ENCODE data around the gene LATS1. TPM values are rescaled to one million over a fixed set of nuclear protein-coding genes. Genes with fewer than 3 reads are reported as not detected.

LATS1 gene
- total and polyA plus RNA-seq, 10 of the 15 experiments (the other 5 are each of a cell fraction or from before 2014, with no cell fraction given) = 2.1 to 15.6 (median 11.0) TPM

DNA sequence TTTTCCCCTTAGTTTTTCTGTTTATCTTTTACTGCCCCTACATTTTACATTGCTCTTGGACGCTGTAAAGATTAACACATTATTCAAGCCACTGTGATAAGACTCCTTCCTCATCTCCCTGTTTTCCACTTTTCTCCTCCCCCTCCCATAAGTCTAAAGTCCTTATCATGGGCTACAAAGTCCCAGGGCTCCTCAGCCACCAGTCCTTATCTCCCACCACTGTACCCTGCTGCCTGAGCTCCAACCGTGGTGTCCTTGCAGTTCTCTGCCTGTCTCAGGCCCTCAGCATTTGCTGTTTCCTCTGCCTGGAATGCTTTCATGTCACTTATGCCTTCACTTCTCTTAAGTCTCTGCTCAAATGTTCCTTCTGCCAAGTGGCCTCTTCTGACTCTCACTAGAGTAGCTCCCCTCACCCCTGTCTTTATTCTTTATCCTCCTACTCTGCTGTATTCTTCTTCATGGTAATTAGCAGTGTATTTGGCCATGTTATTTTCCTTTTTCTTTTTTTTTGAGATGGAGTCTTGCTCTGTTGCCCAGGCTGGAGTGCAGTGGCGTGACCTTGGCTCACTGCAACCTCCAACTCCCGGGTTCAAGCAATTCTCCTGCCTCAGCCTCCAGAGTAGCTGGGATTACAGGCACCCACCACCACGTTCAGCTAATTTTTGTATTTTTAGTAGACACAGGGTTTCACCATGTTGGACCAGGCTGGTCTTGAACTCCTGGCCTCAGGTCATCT is 10.8 kb upstream of the LATS1 start:
- POLR2A ChIA-PET = no interaction called here
- H3K27ac ChIP-seq (ENCODE audit: control insufficient read depth, insufficient read depth) = no peak overlapping the region
- 95% methylated on average over 5 of the region's 5 CpGs for WGBS (ENCODE audit: insufficient coverage, insufficient replicate concordance, low lambda C conversion rate, missing lambda C conversion rate)
- no peak for TF ChIP-seq NR2C1 (IDR thresholded peaks at IDR 0.05)
- TF ChIP-seq, protein P1, sequence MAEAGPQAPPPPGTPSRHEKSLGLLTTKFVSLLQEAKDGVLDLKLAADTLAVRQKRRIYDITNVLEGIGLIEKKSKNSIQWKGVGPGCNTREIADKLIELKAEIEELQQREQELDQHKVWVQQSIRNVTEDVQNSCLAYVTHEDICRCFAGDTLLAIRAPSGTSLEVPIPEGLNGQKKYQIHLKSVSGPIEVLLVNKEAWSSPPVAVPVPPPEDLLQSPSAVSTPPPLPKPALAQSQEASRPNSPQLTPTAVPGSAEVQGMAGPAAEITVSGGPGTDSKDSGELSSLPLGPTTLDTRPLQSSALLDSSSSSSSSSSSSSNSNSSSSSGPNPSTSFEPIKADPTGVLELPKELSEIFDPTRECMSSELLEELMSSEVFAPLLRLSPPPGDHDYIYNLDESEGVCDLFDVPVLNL (IDR thresholded peaks at IDR 0.05; ENCODE audit: low read depth, low read length) = no peak
- TF ChIP-seq RCOR1 (conservative IDR thresholded peaks at IDR 0.05; ENCODE audit: low read depth, low read length) = no peak
- TF ChIP-seq RFX5 (IDR thresholded peaks at IDR 0.05; ENCODE audit: low read depth, low read length) = no peak
- TF ChIP-seq CUX1 (IDR thresholded peaks at IDR 0.05; ENCODE audit: insufficient replicate concordance, low read depth, low read length) = no peak
- TF ChIP-seq SRF (IDR thresholded peaks at IDR 0.05; ENCODE audit: low read depth in 2 of 2, low read length in 2 of 2) = no peak
- no peak for TF ChIP-seq KDM1A (IDR thresholded peaks at IDR 0.05; ENCODE audit: borderline replicate concordance)
- TF ChIP-seq NRF1 (conservative IDR thresholded peaks at IDR 0.05; ENCODE audit: low read depth, low read length) = no peak
- no peak for TF ChIP-seq SKIL (IDR thresholded peaks at IDR 0.05; ENCODE audit: low read depth, poor library complexity, severe bottlenecking)
- TF ChIP-seq MYB (IDR thresholded peaks at IDR 0.05; ENCODE audit: borderline replicate concordance, low read depth, low read length) = no peak
- TF ChIP-seq MEF2B (IDR thresholded peaks at IDR 0.05; ENCODE audit: partially characterized antibody, poor library complexity, severe bottlenecking) = no peak
- TF ChIP-seq STAT3 (IDR thresholded peaks at IDR 0.05; ENCODE audit: low read depth, low read length) = no peak
- TF ChIP-seq ETV6 (conservative IDR thresholded peaks at IDR 0.05 in 1 of 2, IDR thresholded peaks at IDR 0.05 in 1 of 2; ENCODE audit: borderline replicate concordance in 1 of 2, low read depth in 1 of 2) = no peak
- TF ChIP-seq FOS (IDR thresholded peaks at IDR 0.05; ENCODE audit: borderline replicate concordance, extremely low read depth, insufficient read length) = no peak
- TF ChIP-seq EP300 (IDR thresholded peaks at IDR 0.05; ENCODE audit: borderline replicate concordance in 1 of 2, control insufficient read depth in 1 of 2, low read depth in 2 of 2, low read length in 2 of 2) = no peak

More for the DNA sequence above, 10.8 kb upstream of the LATS1 start:
- BruUV-seq (replicated peaks) = no TSS peak
- Histone ChIP-seq H2AFZ (ENCODE audit: control insufficient read depth, low read depth, low read length) (no peak overlapping the region), H3K4me1 (ENCODE audit: control insufficient read depth, insufficient read depth, low read length) (no peaks in the 10 kb centered on the region), H3K4me2 (ENCODE audit: control insufficient read depth, insufficient read depth) (no peak overlapping the region), H3K9me3 (replicated peaks; ENCODE audit: control insufficient read depth, insufficient read depth, low read length) (no peaks in the 10 kb centered on the region), H3K79me2 (ENCODE audit: control insufficient read depth, insufficient read depth, low read length) (no peaks in the 10 kb centered on the region), H3K36me3 (ENCODE audit: control insufficient read depth in 2 of 2, insufficient read depth in 2 of 2, low read length in 1 of 2) (peaks cover 7 to 9% of the 10 kb centered on the region in 2 experiments), H3K4me3 (no peak overlapping the region), H4K20me1 (ENCODE audit: control insufficient read depth, insufficient read depth) (no peaks in the 10 kb centered on the region), H3K27me3 (replicated peaks in 1 of 2; ENCODE audit: control insufficient read depth in 2 of 2, insufficient read depth in 2 of 2, low read length in 1 of 2) (no peaks in the 10 kb centered on the region), H3K9ac (ENCODE audit: control insufficient read depth, insufficient read depth, low read length) (no peak overlapping the region)
- in situ Hi-C loops (cut with MboI) = no loop called here
- DNase-seq (ENCODE audit: low read depth, low spot score) (no peak), FAIRE-seq (no peak), ATAC-seq (no peak)
- SMC1A ChIA-PET (ENCODE audit: uncharacterized antibody, unreplicated experiment) = no interaction called here
- RAD21 ChIA-PET (ENCODE audit: unreplicated experiment) = no interaction called here
- CTCF ChIA-PET = no interaction called here
- intact Hi-C loops (cut with micrococcal nuclease; ENCODE audit: unreplicated experiment) = loop anchor here (10.0 kb wide), 3 partner anchors 136 to 286 kb away; partner anchors contain the start of gene LRP11

All from GM12878 (cell line).